Omental fat pad (tissue), 4 donors: ENCODE results near the gene L3MBTL4. TPM values are rescaled to one million over a fixed set of nuclear protein-coding genes. Genes with fewer than 3 reads are reported as not detected.
"Not testable (repeated sequence)": the region's sequence is repeated elsewhere in the genome, so short reads cannot be mapped to it uniquely, and the experiment has no call there.

Experiments
- ATAC-seq: fragments of 150-250 bp; one replicate; pipeline ENCODE4 v1.9.1; 2016; ENCODE audit warnings: mild to moderate bottlenecking, moderate library complexity; ENCODE audit not compliant: low FRiP score
- DNase-seq: peaks from one replicate; pipeline ENCODE4 v3.0.0-alpha.2; 2019; ENCODE audit warnings: low spot score
- total RNA-seq, 4 donors: library from RNA; depleted of rRNA; stranded (reverse); fragments of >200 nt; gene quantifications; one replicate each; pipeline ENCODE4 v1.1.0, GENCODE V29; 2016
- TF ChIP-seq, protein P1 (sequence below), 3 donors: fragments of 450-650 bp; IDR thresholded peaks; one replicate each; pipeline ENCODE4 v1.5.1; 2016 to 2017; ENCODE audit warnings: antibody characterized with exemption in 3 of 3, mild to moderate bottlenecking in 3 of 3, moderate library complexity in 2 of 3

The L3MBTL4 gene
- total RNA-seq, 4 donors from 2014 or later = 7.2 to 14.8 (median 8.3) TPM

- TF ChIP-seq, protein P1, sequence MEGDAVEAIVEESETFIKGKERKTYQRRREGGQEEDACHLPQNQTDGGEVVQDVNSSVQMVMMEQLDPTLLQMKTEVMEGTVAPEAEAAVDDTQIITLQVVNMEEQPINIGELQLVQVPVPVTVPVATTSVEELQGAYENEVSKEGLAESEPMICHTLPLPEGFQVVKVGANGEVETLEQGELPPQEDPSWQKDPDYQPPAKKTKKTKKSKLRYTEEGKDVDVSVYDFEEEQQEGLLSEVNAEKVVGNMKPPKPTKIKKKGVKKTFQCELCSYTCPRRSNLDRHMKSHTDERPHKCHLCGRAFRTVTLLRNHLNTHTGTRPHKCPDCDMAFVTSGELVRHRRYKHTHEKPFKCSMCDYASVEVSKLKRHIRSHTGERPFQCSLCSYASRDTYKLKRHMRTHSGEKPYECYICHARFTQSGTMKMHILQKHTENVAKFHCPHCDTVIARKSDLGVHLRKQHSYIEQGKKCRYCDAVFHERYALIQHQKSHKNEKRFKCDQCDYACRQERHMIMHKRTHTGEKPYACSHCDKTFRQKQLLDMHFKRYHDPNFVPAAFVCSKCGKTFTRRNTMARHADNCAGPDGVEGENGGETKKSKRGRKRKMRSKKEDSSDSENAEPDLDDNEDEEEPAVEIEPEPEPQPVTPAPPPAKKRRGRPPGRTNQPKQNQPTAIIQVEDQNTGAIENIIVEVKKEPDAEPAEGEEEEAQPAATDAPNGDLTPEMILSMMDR (IDR thresholded peaks at IDR 0.05) = no peak
- DNase-seq (no peak), ATAC-seq (no peak)
Measured at GRCh38 chr18:6397931-6398566, 16.7 kb downstream of the L3MBTL4 start.

GRCh38 chr18:6396847-6397246, 17.9 kb downstream of the L3MBTL4 start:
- TF ChIP-seq, protein P1 (IDR thresholded peaks at IDR 0.05) = no peak
- DNase-seq (no peak), ATAC-seq (no peak)

DNA sequence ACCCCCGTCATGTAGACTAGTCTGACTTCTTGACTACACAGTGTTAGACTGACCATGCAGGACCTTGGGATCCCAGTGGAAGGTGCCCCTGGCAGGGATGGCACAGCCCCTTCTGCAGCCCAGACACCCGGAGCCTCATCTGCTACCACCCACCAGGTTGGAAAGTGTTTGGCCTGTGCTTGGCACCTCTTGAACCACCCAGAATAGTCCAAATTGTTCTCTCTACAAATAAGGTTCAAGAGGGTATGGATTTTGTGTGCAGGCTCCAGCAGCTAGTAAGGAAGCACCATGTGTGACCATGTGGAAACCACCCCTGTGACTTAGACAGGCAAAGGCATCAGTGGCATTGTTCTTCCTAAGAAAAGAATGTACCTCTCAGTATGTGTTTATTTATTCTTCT, 18.4 kb downstream of the L3MBTL4 start:
- TF ChIP-seq, protein P1 (IDR thresholded peaks at IDR 0.05) = no peak
- ATAC-seq (no peak), DNase-seq (no peak)

DNA sequence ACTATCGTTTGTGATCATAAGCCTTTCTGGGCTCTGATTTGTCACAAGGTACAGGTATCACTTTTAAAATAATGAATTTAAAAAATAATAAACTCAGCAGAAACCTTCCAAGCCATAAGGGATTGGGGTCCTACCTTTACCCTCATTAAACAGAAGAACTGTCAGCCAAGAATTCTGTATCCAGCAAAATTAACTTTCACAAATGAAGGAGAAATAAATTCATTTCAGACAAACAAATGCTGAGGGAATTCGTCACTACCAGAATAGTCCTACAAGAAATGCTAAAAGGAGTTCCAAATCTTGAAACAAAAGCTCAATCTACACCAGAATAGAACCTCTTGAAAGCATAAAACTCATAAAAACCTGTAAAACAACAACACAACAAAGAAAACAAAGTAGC, 25.7 kb downstream of the L3MBTL4 start:
- DNase-seq (no peak), ATAC-seq (no peak)
- TF ChIP-seq, protein P1 (IDR thresholded peaks at IDR 0.05) = no peak

GRCh38 chr18:6382963-6383362, 31.7 kb downstream of the L3MBTL4 start:
- TF ChIP-seq, protein P1 (IDR thresholded peaks at IDR 0.05) = no peak
- ATAC-seq (no peak), DNase-seq (no peak)

DNA sequence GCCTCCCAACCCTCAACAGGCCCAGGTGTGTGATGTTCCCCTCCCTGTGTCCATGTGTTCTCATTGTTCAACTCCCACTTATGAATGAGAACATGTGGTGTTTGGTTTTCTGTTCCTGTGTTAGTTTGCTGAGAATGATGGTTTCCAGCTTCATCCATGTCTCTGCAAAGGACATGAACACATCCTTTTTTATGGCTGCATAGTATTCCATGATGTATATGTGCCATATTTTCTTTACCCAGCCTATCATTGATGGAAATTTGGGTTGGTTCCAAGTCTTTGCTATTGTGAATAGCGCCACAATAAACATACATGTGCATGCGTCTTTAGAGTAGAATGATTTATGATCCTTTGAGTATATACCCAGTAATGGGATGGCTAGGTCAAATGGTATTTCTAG, 37.2 kb downstream of the L3MBTL4 start:
- not testable (repeated sequence) for ATAC-seq, DNase-seq

DNA sequence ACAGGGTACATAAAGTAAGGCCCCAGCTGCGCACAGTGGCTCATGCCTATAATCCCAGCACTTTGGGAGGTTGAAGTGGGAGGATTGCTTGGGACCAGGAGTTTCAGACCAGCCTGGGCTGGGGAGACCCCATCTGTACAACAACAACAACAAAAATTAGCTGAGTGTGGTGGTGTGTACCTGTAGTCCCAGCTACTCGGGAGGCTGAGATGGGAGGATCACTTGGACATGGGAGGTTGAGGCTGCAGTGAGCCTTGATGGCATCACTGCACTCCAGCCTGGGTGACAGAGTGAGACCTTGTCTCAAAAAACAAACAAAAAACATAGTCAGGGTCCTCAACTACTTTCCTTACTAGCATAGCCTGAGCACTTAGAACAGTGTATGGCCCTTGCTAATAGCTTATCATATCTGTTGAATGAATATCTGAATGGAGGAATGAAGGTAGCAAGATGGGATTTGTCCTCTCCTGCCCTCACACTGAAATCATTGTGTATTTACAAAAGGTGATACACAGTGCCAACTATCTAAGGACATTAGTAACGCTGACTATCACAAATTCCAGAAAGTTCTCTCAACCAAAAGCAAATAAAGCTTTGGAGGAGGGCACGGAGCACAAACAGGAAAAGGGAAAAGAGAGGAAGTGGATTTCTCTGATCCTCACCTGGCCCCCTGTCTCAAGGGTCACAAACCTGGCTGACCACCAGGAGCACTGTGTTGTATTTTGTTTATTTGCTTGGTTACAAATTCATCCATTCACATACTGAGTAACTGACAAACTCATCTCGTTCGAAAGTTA, 38.1 kb downstream of the L3MBTL4 start:
- no peak for ATAC-seq
- no peak for DNase-seq
- TF ChIP-seq, protein P1 (IDR thresholded peaks at IDR 0.05) = no peak
